NCI-H1048 (cell line): ENCODE measurements around the gene CDH12.
"Not testable (repeated sequence)": the region's sequence is repeated elsewhere in the genome, so short reads cannot be mapped to it uniquely, and the experiment has no call there.

Source experiments
- DNase-seq: peaks from one replicate; lab custom pipeline; 2025; lab: John Stamatoyannopoulos, UW

The CDH12 gene

DNA sequence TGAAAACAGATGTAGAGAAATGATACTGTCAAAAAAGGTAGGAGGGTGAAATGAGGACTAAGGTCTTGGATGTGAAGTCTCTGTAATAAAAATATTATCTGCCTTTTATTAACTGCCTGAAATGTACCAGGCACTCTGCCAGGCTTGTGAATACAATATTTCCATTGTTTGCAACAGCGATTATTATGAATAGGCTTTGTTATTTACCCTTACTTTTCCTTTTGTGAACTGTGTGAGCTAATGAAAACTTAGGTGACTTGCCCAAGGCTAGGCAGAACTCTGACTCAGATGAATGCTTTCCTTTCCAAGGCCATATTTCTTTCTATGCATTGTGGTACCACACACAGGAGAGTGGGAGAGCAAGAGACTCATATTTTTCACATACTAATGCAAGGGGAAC, 204.1 kb downstream of the CDH12 start:
- DNase-seq: peak; percentile 56

DNA sequence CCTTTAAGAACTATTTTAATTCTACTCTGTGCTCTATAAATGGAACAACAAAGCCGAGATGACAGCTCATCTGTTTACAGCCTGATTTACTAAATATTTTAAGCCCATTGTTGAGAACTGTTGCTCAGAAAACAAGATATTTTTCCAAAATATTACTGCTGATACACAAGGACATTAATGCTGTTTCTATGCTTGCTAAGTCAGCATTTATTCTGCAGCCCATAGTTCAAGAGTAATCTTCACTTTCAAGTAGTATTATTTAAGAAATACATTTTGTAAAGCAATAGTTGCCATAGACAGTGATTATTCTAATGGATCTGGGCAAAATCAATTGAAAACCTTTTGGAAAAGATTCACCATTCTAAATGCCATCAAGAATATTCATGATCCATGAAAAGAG, 208.3 kb downstream of the CDH12 start:
- no peak for DNase-seq

DNA sequence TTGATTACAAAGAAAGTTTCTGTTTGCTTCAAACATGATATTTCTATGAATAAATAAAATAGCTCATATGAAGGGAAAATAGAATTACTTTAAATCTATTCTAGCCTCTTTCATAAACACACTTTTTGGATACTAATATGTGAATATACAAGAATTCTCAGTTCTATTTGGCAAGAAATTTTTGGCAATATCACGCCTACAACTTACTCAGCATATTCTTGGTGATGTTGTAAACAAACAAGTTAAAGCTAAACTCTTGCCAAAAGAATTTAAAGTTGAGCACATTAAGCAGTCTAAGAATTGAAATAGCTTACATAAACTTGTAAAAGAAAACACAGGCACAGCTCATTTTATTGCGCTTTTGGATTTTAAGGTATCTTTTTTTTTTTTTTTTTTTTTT, 209.8 kb downstream of the CDH12 start:
- no peak for DNase-seq

DNA sequence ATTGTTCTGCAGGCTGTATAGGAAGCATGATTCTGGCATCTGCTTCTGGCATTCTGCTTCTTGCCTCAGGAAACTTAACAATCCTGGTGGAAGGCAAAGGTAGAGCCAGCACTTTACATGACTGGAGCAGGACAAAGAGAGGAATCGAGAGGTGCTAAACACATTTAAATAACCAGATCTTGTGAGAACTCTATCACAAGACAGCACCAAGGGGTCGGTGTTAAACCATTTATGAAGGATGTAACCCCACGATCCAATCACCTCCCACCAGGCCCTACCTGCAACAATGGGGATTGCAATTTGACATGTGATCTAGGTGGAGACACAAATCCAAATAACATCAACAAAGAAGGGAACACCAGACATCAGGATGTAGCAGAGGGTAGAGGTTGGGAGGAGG, 221.5 kb downstream of the CDH12 start:
- no peak for DNase-seq

DNA sequence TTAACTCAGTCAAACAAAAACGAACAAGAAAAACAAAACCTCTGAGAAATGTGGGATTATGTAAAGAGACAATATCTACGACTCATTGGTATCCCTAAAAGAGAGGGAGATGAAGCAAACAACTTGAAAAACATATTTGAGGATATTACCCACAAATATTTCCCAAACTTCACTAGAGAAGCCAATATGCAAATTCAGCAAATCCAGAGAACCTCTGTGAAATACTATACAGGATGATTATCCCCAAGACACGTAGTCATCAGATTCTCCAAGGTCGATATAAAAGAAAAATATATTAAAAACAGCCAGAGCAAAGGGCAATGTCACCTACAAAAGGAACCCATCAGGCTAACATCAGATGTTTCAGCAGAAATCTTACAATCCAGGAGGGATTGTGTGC, 226.1 kb downstream of the CDH12 start:
- no peak for DNase-seq

DNA sequence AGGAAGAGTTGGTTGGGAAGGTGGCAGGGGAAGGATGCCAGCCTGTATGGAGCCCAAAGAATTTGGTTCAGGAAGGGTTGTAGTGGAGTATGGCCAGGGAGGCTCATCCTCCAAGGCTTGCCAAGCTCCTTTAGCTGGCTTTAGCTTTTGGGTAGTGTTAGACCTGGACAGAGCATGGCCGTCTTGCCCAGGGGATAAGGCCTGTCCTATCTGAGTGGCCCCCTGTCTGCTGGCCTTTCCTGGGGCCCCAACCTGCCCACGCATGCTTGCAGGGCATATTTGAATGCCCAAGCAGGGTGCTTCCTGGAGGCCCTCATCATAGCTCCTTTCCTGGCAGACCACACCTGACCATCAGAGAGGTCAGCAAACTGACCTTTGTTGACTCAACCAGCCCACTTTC, 227.7 kb downstream of the CDH12 start:
- DNase-seq: no peak

DNA sequence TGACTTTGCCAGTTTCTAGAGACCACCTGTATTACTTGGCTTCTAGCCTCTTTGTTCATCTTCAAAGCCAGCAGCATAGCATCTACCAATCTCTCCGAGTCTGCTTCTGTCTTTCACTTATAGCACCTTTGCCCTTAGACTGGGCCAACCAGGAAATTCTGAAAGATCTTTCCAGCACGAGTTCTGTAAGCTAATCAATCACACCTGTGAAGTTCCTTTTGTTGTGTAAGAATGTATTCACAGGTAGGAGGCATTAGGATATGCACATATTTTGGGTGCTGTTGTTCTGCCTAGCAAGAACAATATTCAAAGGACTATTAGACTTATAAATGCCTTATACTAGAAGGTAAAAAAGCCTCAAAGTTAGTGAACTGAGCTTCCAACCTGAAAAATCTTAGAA, 232.1 kb downstream of the CDH12 start:
- no peak for DNase-seq

DNA sequence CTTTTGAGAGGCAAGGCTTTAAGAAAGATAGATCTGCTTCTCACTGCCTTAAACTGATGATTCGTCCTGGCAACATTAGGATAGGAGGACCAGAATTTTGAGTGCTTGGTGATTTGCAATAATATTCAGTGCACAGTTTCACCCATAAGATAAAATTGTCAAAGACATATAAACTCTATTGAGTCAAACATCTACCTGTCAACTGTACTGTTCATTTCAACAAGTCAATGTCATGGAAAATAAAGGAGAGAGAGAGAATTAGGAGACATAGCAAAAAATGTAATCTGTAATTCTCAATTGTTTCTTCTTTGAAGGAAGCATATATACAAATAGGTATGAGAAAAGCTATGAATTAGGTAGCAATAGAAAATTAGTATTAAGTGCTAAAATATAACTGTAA, 237.2 kb downstream of the CDH12 start:
- no peak for DNase-seq

DNA sequence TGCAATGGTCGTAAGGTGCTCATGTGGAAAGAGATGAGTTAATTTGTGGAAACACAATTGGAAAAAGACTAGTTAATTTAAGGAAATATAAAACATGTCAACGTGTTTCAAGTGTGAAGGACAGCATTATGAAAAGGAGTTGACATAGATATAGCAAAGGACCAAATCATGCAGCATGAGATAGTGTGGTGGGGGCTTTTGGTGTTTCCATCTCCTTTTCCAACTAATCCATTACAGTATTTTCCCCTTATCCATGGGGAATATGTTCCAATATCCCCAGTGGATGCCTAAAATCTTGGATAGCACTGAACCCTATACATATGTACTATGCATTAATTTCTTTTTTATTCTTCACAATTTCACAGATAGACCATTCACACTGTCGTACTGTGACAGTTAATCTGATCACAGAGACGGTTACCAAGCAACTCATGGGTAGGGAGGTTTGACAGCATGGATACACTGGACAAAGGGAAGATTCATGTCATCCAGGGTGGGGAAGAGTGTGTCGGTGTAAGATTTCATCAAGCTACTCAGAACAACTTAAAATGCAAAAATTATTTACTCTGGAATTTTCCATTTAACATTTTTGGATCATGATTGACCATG, 238.6 kb downstream of the CDH12 start:
- no peak for DNase-seq

DNA sequence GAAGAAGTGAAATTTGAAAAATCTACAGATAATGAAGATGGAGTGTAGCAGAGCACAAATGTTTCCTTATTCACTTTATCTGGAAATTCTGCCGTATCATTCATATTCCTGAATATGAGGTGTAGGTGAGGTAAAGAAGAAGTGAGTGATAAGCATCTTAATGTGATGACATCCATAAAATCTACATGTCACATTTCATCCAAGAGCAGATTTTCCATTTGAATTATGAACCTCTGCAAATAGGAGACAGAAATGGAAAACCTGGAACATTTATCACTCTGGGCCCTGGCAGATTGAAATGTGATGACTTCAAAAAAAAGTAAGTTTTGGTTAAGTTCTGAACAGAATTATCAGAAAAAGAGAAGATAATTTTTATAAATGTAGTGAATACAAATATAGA, 240.2 kb downstream of the CDH12 start:
- DNase-seq: no peak

DNA sequence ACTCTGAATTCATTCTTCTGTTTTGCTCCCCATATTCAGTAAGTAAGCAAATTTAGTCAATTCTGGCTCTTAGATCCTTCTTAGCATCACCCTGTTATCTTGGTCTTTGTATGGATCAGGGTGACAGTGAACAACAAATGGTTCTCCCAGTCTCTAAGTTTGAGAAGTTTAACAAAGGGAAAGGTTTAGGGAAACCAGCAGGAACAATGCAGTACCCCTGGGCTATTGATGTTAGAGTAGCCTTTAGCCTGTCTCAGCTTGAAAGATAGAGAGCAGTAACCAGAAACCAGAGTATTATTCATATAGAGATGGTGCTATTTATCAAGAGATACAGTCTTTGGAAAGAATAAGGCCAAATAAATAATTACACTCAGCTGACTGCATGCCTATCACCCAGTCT, 241.8 kb downstream of the CDH12 start:
- DNase-seq: no peak

DNA sequence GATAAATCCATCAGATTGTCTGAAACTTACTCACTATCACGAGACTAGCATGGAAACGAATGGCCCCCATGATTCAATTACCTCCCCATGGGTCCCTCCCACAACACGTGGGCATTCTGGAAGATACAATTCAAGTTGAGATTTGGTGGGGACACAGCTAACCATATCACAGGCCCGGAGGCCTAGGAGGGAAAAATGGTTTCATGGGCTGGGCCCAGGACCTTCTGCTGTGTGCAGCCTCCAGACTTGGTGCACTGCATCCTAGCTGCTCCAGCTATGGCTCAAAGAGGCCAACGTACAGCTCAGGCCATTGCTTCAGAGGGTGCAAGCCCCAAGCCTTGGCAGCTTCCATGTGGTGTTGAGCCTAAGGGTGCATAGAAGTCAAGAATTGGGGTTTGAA, 245.6 kb downstream of the CDH12 start:
- DNase-seq: not testable (repeated sequence)

DNA sequence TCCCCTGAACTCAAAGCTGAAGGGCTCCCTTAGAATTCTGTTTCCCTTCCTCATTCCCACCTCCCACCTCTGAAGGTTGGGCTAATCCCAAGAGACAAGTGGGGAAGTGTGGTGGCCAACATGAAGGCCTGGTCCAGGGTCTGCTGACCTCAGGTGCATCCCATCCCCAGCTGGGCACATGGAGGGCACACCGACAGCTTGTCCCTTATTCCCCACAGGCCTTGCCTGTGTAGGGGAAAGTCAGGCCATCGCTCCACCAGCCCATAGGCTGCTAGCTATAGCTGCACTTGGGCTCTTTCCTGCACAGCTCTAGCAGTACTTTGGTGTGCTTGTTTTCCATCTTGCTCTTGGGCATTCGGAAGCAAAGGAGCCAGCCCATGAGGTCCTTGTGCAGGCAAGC, 247.7 kb downstream of the CDH12 start:
- DNase-seq: no peak

DNA sequence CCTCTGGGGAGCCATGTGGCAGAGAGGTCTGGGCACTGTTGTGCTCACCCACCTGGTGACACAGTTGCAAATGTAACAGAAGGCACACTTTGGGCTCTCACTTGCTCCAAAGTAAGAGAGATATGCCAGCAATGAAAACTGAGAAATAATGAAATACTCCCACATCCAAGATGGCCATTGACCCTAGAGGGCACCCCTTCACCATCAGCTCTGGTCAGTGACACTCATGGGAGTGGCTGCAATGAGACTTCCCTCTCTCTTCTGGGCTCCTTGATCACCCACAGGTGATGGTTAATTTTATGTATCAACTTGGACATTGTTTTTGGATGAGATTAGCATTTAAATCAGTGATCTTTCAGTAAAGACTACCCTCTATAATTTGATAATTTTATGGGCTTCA, 248.4 kb downstream of the CDH12 start:
- DNase-seq: no peak

DNA sequence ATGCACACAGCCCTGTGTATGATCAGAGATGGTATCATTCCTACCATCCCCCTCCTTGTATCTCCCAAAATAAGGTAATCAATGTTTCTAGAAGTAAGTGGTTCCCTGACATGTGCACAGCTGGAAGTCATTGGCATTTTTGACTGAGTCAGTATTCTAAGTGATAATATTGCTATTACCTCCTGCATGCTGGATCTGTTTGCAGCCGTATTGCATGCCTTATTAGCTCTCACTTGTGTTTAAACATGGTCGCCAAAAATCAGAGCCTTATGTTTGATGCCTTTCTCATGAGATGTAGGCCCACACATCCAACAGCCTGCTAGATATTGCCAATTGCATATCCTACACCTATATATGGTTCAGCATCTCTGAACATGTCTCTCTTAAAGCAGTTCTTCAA, 254.3 kb downstream of the CDH12 start:
- DNase-seq: no peak

DNA sequence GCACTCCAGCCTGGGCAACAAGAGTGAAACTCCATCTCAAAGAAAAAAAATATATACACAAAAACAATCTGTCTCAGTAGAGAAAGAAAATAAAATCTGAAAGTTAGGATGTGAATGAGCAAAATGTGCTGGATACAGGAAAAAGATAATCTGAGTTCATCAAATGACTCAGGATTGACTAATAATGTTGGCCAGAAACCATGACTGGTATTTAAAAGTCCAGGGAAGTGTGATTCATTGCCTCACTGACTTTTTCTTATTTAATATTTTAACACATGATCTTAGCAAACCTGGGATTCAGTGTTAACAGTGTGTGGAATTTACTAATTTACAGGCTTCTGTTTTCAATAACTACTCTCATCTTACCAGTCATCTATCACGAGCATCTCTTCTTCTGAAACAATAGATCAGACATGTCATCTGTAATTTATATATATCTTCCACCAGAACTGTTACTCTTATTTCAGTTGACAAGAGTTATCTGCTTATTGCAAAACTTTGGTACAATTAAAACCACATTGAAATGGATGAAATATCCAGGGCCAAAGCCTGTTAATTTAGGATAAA, 256.7 kb downstream of the CDH12 start:
- DNase-seq: no peak

DNA sequence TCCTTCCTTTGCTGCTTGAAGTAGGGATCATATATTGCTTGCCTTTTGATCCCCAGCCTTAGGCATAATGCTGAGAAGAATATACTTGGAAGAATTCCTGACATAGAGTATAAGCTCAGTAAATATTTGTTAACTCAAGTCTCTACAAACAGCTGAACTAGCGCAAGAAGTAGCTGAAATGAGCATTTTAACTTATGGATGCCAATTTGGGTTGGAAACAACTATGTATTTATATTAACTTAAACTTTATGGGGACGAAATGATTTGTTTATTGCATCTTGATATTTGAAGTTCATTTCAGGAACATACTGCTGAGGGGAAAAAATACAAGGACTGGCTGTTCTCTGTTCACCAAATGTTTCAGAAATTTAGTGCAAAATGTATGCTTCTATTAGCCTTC, 258.7 kb downstream of the CDH12 start:
- DNase-seq: no peak

DNA sequence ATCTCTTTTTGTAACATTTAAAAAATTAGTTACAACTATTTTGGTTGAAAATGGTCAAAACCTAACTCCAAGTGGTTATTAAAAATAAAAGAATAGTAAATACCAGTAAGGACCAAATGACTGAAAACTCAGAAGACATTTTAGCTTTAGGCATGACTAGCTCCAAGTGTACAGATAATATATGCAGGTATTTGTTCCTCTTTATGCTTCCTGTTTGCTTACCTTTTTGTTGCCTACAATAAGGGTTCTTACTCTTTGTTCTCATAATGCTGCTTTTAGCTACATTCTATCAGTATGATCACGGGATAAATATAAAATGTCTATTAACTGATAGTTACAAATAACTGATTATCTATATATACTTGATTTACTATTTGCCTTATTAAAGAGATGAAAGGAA, 259.6 kb downstream of the CDH12 start:
- DNase-seq: no peak

DNA sequence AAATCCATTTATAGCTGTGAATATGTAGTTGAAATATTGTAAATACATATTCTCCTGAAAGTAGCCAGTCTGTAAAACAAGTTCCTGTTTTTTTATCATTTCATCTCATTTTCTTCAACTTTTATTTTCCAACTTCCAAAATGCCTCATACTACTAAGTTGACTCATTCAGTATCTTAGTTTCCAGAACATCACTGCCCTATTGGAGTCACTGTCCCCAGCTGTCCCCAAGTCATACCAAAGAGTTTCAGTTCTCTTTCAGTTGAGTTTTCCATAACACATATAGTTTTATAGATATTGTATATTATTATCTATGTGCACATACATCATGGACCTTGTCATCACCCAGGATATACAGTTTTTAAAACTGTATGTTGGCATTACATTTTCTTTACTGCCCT, 261.7 kb downstream of the CDH12 start:
- no peak for DNase-seq

DNA sequence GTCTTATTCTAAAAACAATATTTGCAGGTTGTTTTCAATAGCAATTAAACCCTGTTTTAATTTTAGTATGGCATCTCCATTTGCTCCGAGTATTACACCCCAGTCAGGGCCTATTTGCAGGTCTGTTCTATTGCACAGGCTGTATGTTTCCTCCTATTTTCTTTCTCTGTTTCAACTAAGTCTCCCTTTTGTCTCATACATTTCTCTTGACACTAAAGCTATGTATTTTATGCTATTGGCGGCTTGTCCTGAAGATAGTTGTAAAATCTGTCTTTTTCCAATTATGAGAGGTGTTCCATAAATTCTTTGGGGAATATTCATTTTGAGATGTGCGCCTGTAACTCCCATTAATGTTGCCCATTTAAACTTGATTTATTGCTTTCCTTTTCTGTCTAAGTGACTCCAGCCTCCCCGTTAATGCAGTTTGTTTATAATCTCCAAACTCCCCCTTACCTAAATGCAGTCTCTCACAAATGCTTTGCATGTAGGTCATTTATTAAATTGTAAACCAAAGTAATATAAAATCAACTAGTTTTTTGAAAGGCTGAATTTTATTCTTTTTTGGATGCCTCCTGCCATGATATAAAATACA, 262.4 kb downstream of the CDH12 start:
- no peak for DNase-seq

DNA sequence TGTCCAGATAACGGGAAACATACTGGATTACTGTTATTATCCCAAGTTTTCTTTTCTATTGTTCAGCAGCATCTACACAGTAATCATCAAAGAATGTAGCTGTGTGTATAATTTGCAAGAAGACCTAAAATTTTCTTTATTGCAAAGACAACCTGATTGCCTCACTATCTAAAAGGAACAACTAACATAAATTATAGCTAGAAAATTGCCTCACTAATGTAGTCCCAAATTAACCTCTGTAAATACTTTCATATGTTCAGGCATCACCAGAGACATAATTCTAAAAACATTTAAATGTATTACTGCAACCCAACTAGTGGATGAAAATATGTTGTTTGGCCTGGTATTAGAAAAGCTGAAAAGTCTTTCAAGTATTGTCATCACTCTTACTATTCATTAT, 275.4 kb downstream of the CDH12 start:
- no peak for DNase-seq

DNA sequence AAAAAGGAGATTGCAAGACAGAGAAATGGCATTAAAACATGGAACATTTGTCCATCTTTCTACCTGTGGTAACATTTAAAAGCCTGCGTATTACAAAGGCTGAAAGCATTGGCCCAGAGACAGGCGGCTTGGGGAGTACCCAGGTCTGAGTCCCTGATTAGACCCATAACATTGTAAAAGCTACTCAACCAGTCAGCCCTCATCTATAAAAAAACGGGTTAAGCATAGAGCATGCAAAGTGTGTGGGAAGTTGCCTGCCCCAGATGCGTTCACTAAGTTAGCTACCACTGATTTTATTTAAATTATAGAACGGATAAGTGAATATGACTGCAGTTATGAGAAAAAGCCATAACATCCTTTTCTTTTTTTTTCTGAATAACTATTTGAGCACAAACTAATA, 276.1 kb downstream of the CDH12 start:
- DNase-seq: no peak

DNA sequence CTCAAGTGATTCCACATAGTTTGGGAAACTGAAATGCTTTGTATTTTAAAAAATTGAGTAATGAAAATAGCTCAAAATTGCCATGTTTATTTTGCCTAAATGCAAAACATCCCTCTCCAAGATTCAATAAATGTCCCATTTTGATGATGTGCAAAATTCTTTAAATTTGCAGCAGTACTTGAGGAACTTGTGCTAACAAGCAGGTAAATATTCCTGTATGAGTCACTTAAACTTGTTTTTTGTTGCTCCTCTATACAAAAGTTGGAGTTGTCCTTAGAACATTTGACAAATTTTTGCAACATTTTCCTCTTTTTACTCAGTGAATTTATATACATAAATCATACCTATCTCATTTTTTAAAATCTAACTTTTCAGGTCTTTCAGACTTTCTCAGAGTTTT, 280.2 kb downstream of the CDH12 start:
- DNase-seq: no peak

DNA sequence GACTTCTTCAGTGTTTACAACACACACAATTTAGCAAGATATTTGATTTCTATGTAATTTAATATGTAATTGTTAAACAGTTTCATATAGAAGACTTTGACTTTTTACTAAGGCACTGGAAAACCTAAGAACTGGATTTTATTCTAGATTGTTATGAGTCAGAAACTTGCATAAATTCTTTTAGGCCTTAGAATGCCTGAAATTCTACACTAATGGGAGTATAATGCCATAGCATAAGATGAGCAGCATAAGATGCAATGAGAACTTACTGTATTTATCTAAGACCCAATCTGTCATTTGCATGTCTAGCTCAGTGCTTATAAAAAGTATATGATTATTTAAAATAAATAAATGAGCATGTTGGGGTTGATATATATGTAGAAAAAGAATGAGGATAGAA, 285.2 kb downstream of the CDH12 start:
- DNase-seq: no peak
